Activated CD4-positive, alpha-beta T cell treated with anti-CD3 and anti-CD28 coated beads for 48 hours (primary cell): ENCODE measurements around the gene PTPRN2.
"Not testable (repeated sequence)": the region's sequence is repeated elsewhere in the genome, so short reads cannot be mapped to it uniquely, and the experiment has no call there.

Experiments
- DNase-seq: peaks from one replicate; pipeline ENCODE4 v3.0.0-alpha.2; 2020

The PTPRN2 gene

DNA sequence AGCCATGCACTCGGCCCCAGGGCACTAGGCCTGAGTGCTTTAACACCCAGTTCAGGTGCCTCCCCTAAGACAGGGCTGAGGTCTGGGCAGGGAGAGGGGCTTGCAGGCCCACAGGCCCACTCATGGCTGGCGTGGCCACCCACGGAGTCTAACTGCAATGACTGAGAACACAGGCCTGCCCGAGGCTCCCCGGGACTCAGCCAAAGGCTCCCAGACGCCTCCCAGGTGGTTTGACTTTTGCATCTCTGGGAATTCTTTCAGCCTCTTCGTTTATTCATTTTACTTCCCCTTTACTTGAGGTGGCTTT, 37.3 kb downstream of the PTPRN2 start:
- DNase-seq = no peak

DNA sequence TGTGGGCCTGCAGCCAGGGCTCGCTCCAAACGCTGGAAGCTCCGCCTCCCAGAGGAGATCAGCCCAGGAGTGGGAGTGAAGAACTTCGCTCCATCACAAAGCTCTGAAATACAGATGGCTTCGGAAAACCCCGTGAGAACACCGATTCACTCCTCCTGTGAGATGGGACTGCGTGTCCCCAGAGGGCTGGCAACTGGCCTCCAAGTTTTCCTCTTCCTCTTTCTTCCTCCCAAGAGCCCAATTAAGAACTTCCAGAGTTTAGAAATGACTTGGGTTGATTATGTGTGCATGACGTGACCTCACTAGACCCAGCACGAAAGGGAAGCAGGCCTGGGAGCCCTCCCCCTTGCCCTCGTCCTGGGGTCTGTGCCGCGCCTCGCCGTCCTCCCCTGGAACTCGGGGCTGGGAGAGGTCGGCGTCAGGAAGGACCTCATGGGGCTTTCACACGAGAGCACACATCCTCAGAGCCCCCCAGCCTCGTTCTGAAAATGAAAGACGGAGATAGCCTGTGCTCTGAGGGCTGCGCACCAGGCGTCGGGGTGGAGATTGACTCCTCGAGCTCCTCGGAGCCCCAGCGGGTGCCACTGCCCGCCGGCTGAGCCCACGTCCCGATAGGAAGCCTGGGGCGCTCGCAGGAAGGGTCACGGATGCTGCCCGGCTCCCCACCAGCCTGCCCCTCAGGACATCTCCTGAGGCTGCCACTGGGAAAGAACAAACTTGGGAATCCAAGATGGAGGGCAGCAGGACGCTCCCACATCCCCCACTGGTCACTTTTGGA, 37.8 kb downstream of the PTPRN2 start:
- DNase-seq = no peak

DNA sequence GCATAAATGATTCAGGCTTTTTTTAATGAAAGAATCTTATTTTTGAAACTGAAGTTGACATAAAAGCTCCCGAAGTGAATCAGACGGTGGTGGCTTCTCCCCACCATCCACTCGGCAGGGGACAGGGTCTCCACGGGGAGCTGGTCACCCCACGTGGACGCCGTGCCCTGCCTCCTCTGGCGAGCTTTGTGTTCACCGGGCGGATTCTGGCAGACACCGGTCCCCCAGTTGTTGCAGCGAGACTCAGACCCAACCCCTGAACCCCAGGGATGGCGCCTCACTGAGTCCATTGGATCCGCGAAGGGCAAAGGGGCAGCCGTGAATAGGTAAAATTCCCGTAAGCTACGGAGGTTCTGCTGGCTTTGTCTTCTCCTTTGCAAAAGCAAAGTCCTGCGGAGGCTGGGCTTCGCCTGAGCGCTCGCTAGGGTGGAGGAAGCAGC, 38.4 kb downstream of the PTPRN2 start:
- DNase-seq = no peak

- DNase-seq = no peak
These were observed 38.9 kb downstream of the PTPRN2 start for GRCh38 chr7:158548726-158549125.

GRCh38 chr7:158547817-158548216, 39.8 kb downstream of the PTPRN2 start:
- DNase-seq = no peak

GRCh38 chr7:158546626-158547025, 41.0 kb downstream of the PTPRN2 start:
- no peak for DNase-seq

GRCh38 chr7:158546214-158546613, 41.4 kb downstream of the PTPRN2 start:
- DNase-seq = no peak

GRCh38 chr7:158544708-158545107, 42.9 kb downstream of the PTPRN2 start:
- no peak for DNase-seq

DNA sequence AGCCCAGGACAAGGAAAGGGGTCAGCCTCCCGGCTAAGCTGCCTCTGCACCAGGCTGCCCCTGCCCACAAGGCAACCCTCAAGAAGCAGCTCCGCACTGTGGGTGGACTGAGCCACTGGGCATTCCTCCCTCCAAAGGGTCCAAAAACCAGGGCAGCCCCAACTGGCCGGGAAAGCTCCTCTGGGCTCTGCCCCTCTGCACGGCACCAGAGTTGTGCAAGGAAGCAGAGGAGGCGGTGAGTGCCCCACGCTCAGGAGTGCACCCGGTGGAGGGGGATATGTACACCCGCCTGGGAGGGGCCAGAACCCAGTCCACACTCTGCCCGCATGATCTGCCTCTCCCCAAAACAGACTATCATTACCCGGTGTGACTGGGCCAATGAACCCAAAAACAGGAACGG, 43.8 kb downstream of the PTPRN2 start:
- no peak for DNase-seq

DNA sequence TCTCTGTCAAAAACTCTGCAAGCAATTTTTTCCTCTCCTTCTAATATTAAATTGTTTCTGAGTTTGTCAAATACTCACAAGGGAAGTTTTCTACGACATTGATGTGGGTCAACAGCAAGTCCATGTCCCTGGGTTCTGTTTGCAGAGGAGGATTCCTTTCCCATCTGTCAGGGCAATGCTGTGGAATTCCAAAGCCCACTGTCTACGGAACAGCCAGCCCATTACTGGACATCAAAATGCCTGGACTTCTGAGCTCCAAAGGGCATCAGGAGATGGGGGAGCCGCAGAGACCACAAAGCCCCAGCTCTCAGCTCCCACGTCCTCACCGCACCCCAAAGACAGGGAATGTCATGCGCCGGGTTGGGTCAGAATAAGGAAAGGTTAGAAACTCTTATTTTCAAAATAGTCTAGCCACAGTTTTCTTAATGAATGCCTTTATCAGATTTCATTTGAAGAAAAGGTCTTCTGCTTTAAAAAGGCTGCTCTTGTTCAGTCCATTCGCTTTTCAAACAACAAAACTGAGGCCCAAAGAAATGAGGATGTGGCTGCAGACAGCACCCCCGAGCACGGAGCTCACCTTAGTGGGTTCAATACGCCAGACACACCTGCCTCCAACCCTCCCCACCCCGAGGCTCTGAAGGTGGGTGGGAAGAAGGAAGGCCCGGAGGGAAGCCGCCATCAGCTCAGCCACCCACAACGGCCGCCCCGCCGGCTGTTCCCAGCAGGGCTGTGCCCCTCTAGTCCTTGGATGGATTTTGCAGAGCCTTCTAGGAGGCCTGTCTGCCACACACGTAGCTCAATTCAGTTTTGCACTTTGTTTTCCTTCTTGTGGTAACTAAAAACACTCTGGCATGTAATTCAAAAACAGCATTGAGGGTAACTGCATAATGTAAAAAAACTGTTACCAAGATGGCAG, 44.7 kb downstream of the PTPRN2 start:
- DNase-seq = no peak

GRCh38 chr7:158541346-158542010, 46.1 kb downstream of the PTPRN2 start:
- peak; percentile 41 for DNase-seq

- no peak for DNase-seq
These were observed 47.9 kb downstream of the PTPRN2 start for GRCh38 chr7:158539711-158540146.

DNA sequence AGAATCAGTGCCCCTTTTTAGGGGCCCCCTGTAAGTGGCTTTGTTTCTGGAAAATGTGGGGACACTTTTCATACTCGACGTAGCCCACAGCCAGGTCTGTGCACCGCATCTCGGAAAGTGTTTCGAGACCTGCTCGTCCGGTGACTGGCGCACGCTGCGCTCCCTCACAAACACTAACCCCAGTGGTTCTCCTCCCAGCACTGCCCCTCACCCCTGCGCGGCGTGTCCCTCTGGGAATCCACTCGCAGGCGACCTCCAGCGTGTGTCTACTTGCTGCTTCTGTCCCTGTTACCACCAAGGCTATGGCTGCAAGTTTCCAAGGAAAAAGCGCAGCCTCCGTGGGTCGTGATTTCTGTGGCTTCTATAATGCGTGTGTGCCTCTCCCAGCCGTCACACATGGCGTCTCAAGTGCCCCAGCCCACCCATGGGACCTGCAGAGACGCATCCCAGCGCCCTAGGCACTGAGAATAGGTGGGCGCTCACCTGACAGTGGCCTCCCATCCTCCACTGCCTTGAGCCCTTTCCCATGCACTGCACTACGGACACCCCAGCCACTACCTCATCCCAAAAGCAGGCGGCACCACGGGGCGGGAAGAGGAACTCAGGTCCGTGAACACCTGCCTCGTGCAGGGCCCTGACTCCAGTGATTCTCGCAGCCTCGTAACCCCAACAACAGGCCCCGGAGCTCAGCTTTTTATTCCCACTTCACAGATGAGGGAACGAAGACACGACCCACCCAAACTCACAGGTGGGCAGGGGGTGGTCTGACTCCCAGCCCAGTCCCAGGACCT, 49.3 kb downstream of the PTPRN2 start:
- DNase-seq = no peak

DNA sequence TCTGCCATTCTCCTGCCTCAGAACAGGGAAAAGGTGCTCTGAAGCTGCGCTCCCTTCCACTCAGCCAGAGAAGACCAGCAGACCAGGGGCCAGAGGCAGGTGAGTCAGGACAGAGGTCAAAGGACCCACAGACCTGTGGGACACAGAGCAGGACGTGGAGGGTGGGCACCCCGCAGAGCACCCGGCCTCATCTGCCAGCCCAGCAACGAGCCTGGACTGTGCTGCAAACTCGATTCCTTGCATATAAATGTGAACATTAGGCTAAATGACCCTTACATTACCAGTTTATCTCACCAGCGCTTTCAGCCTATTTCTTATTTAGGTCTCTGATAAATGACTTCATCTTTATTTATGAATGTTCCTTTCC, 50.1 kb downstream of the PTPRN2 start:
- no peak for DNase-seq

DNA sequence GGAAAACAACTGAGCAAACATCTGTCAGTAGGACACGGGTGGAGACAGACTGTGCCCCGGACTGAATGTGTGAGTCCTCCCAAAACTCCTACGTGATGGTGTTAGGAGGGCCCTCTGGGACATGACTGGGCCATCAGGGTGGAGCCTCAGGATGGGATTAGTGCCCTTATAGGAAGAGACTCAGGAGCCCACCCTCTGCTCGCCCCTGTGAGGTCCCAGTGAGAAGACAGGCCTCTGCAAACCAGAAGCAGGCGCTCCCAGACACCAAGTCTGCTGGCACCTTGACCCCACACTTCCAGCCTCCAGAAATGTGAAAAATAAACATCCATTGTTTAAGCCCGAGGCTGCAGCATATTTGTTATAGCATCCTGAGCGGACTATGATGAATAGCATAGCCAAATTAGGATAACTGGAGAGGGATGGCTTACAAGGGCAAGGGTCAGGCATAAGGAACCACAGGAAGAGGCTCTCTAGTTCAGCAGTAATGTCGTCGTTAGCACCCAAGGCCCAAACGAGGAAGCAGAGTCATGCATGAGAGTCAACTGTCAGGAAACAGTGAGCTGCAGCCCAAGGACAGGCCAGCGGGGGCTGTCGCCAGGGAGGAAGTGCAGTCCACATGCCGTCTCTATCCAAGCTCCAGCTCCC, 50.6 kb downstream of the PTPRN2 start:
- no peak for DNase-seq

- DNase-seq = no peak
These were observed 52.5 kb downstream of the PTPRN2 start for GRCh38 chr7:158535079-158535478.

GRCh38 chr7:158534598-158534997, 53.0 kb downstream of the PTPRN2 start:
- no peak for DNase-seq

- DNase-seq = not testable (repeated sequence)
These were observed 53.5 kb downstream of the PTPRN2 start for GRCh38 chr7:158534134-158534515.

DNA sequence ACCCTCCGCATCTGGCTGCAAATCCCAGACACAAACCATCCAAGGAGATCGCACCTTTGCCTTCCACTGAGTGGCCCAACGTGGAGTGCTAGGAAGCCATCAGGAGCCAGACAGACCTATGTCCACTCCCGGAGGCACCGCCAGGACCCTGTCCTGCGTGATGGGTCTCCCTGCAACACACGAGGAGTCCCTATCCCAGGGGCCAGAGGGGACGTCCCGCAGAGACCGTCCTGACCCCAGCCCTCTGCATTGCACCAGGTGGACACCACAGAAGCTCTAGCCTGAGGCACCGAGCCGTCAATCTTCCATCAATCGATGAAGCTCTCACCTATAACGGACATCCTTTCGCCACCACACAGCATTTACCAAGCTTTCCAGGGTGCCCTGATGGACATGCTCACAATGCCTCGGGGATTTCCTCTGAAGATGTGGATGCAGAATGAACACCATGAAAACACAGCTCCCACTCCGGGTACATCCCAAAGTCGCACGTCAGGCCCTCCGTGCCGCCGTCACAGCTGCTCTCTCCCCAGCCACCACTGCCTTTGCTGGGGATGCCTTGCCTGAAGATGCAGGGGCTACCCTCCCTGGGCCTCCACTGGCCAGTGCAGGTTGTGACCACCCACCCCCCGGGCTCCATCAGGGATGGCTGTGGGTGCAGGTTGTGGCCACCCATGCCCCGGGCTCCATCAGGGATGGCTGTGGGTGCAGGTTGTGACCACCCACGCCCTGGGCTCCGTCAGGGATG, 54.1 kb downstream of the PTPRN2 start:
- no peak for DNase-seq

- no peak for DNase-seq
These were observed 55.5 kb downstream of the PTPRN2 start for GRCh38 chr7:158532093-158532627.

GRCh38 chr7:158531661-158532060, 56.0 kb downstream of the PTPRN2 start:
- DNase-seq = no peak
